NT2/D1 (cell line): ENCODE data around the gene HS3ST2.

Experiments used
- DNase-seq: peaks from one replicate; pipeline ENCODE4 v3.0.0-alpha.2; 2011; ENCODE audit warnings: low read depth, low spot score
- H3K27me3 ChIP-seq: 2 replicates; pipeline ENCODE4 v1.6.0; 2011; ENCODE audit warnings: mild to moderate bottlenecking; ENCODE audit not compliant: insufficient read length, insufficient read depth
- H3K36me3 ChIP-seq: 2 replicates; pipeline ENCODE4 v1.6.1; 2011; ENCODE audit warnings: mild to moderate bottlenecking, low read length, mixed read lengths; ENCODE audit not compliant: insufficient read depth, insufficient read length
- H3K4me1 ChIP-seq: 2 replicates; pipeline ENCODE4 v1.5.1; 2011; ENCODE audit not compliant: insufficient read depth, insufficient read length
- H3K4me3 ChIP-seq: 2 replicates; pipeline ENCODE4 v1.5.1; 2011; ENCODE audit warnings: low read depth; ENCODE audit not compliant: insufficient read length
- H3K9ac ChIP-seq: 2 replicates; pipeline ENCODE4 v1.6.0; 2011; ENCODE audit warnings: low read depth; ENCODE audit not compliant: insufficient read length
- H3K9me3 ChIP-seq: 2 replicates; pipeline ENCODE4 v1.5.1; 2011; ENCODE audit warnings: mild to moderate bottlenecking, low read length; ENCODE audit not compliant: insufficient read depth
- SUZ12 ChIP-seq: IDR thresholded peaks from 2 replicates; pipeline ENCODE4 v1.6.1; 2011; ENCODE audit not compliant: insufficient read length, insufficient read depth; ENCODE audit errors: extremely low read depth
- YY1 ChIP-seq: IDR thresholded peaks from 2 replicates; pipeline ENCODE4 v1.6.1; 2011; ENCODE audit not compliant: insufficient read length, insufficient read depth
- ZNF274 ChIP-seq: IDR thresholded peaks from 2 replicates; pipeline ENCODE4 v1.6.1; 2011; ENCODE audit warnings: mild to moderate bottlenecking, low read depth, low read length

HS3ST2 gene

GRCh38 chr16:22961206-22961605 is 147.2 kb downstream of the HS3ST2 start:
- Histone ChIP-seq H3K4me1 (no peaks in the 10 kb centered on the region), H3K27me3 (no peaks in the 10 kb centered on the region)
- TF ChIP-seq ZNF274 (no peak), SUZ12 (no peak)

GRCh38 chr16:22962905-22963304 is 148.9 kb downstream of the HS3ST2 start:
- Histone ChIP-seq H3K4me1 (no peaks in the 10 kb centered on the region), H3K9me3 (peaks cover 24% of the 10 kb centered on the region), H3K4me3 (no peak overlapping the region), H3K9ac (no peak overlapping the region), H3K36me3 (no peaks in the 10 kb centered on the region), H3K27me3 (no peaks in the 10 kb centered on the region)
- TF ChIP-seq ZNF274 (no peak), SUZ12 (no peak), YY1 (no peak)
- DNase-seq = peak; percentile 47

More at GRCh38 chr16:22961206-22961605, 147.2 kb downstream of the HS3ST2 start:
- Histone ChIP-seq H3K36me3 (no peaks in the 10 kb centered on the region), H3K4me3 (no peak overlapping the region), H3K9me3 (peaks cover 24% of the 10 kb centered on the region), H3K9ac (no peak overlapping the region)
- no peak for DNase-seq
